GM06990 (cell line): ENCODE data around the gene ZSCAN29.

Source experiments
- DNase-seq: peaks from one replicate; pipeline ENCODE4 v3.0.0-alpha.2; 2011; ENCODE audit not compliant: insufficient read length; ENCODE audit errors: extremely low read depth
- H3K27me3 ChIP-seq: replicated peaks from 2 replicates; pipeline ENCODE4 v1.6.0; 2011; ENCODE audit warnings: low read length; ENCODE audit not compliant: control insufficient read depth, insufficient read depth
- H3K36me3 ChIP-seq: 2 replicates; pipeline ENCODE4 v1.5.1; 2011; ENCODE audit warnings: low read length; ENCODE audit not compliant: control insufficient read depth, insufficient read depth
- H3K4me3 ChIP-seq: replicated peaks from 2 replicates; pipeline ENCODE4 v1.5.1; 2011; ENCODE audit warnings: low read depth, mild to moderate bottlenecking, control low read depth, low read length
- TF ChIP-seq, protein P1 (sequence below): IDR thresholded peaks from 2 replicates; pipeline ENCODE4 v1.5.1; 2011; ENCODE audit warnings: low read length, control low read depth, mild to moderate bottlenecking, inconsistent platforms; ENCODE audit not compliant: insufficient read depth, poor library complexity, severe bottlenecking

The ZSCAN29 gene

GRCh38 chr15:43316971-43317346 lies 53.9 kb downstream of the ZSCAN29 start:
- DNase-seq, result no peak
- no peaks in the 10 kb centered on the region for H3K27me3 ChIP-seq
- TF ChIP-seq, protein P1, sequence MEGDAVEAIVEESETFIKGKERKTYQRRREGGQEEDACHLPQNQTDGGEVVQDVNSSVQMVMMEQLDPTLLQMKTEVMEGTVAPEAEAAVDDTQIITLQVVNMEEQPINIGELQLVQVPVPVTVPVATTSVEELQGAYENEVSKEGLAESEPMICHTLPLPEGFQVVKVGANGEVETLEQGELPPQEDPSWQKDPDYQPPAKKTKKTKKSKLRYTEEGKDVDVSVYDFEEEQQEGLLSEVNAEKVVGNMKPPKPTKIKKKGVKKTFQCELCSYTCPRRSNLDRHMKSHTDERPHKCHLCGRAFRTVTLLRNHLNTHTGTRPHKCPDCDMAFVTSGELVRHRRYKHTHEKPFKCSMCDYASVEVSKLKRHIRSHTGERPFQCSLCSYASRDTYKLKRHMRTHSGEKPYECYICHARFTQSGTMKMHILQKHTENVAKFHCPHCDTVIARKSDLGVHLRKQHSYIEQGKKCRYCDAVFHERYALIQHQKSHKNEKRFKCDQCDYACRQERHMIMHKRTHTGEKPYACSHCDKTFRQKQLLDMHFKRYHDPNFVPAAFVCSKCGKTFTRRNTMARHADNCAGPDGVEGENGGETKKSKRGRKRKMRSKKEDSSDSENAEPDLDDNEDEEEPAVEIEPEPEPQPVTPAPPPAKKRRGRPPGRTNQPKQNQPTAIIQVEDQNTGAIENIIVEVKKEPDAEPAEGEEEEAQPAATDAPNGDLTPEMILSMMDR, result no peak
- H3K36me3 ChIP-seq, result no peaks in the 10 kb centered on the region
- no peak overlapping the region for H3K4me3 ChIP-seq

- no peak for DNase-seq
- H3K36me3 ChIP-seq, result no peaks in the 10 kb centered on the region
- TF ChIP-seq, protein P1, result no peak
- no peak overlapping the region for H3K4me3 ChIP-seq
- no peaks in the 10 kb centered on the region for H3K27me3 ChIP-seq
Measured at GRCh38 chr15:43316016-43316970, 54.5 kb downstream of the ZSCAN29 start.

DNA sequence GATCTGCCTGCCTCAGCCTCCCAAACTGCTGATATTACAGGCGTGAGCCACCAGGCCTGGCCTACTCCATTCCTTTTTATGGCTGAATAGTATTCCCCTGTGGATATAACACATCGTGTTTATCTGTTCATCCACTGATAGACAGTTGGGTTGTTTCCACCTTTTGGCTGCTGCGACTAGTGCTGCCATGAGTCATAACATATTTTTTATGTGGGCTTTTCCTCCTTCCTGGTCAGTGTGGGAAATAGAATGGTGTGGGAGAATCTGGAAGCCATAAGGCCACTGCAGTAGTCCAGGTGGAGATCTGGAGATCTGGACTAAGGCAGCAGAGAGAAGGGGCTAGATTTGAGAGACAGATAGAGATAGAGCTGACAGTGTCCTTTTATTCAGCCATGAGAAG lies 56.7 kb downstream of the ZSCAN29 start:
- no peaks in the 10 kb centered on the region for H3K36me3 ChIP-seq
- DNase-seq, result no peak
- H3K27me3 ChIP-seq, result peaks cover 1% of the 10 kb centered on the region
- TF ChIP-seq, protein P1, result no peak
- no peak overlapping the region for H3K4me3 ChIP-seq

GRCh38 chr15:43312378-43312777 lies 58.5 kb downstream of the ZSCAN29 start:
- H3K4me3 ChIP-seq, result no peak overlapping the region
- no peak for DNase-seq
- TF ChIP-seq, protein P1, result no peak
- peaks cover 3% of the 10 kb centered on the region for H3K27me3 ChIP-seq
- H3K36me3 ChIP-seq, result no peaks in the 10 kb centered on the region
